MV-4-11 (cell line): ENCODE data around the gene TMEM11.
"Not testable (repeated sequence)": the region's sequence is repeated elsewhere in the genome, so short reads cannot be mapped to it uniquely, and the experiment has no call there.

Experiments used
- DNase-seq: peaks from one replicate; lab custom pipeline; 2025; lab: John Stamatoyannopoulos, UW

TMEM11 gene

GRCh38 chr17:21242026-21242697 lies 28.2 kb upstream of the TMEM11 start:
- no peak for DNase-seq

- DNase-seq: no peak
Measured at GRCh38 chr17:21241564-21241963, 27.6 kb upstream of the TMEM11 start.

DNA sequence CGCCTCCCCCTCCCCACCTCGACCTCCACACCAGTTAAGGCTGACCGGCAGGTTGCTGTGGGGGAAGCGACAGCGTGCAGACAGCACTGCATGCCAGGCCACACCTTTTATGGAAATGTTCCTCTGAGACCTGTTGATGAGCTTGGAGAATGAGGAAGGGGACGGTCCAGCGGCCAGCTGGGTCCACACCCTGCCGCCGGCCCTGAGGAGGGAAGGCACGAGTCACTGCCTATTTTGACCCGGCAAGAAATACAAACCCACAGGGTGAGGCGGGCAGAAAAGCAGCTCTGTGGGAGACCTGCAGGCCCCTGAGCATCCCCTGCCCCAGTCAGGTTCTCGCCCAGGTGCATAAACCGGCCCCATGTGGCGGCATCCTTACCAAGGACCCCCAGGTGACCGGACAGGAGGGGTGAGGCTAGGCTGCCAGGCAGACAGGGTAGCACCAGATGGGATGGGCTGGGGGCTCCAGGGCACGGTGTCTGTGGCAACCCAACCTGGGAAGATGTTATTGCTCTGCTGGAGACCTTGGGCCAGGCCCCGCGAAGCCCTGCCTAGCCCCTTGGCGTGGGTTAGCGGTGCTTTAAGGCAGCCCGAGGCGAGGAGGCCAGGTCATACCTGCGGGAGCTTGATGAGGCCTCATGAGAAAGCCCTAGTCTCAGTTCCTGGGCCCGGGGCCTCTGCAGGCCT lies 26.6 kb upstream of the TMEM11 start:
- no peak for DNase-seq

- DNase-seq: peak; percentile 52
Measured at GRCh38 chr17:21239680-21240368, 25.9 kb upstream of the TMEM11 start.

GRCh38 chr17:21235921-21236320 lies 22.0 kb upstream of the TMEM11 start:
- no peak for DNase-seq

- DNase-seq: no peak
Measured at GRCh38 chr17:21233581-21234347, 19.8 kb upstream of the TMEM11 start.

GRCh38 chr17:21232033-21232749 lies 18.2 kb upstream of the TMEM11 start:
- no peak for DNase-seq

DNA sequence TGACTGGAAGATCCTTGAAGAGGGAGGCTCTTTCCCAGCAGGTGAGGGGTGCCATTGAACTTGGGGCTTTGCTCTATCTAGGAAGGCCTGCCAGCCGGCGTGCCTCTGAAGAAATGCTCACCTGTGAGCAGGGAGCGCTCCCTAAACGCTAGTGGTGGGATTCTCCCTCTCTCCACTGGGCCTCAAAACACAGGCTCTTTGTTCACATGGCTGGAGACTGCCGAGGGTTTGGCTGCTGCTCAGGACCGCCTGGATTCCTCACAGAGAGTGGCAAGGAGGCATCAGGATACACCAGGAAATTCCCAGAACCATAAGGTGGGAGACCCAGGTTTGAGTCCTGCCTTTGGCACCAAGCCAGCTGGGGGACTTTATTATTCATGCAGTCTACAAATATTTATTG lies 17.6 kb upstream of the TMEM11 start:
- no peak for DNase-seq

GRCh38 chr17:21228845-21229244 lies 14.9 kb upstream of the TMEM11 start:
- no peak for DNase-seq

- no peak for DNase-seq
Measured at GRCh38 chr17:21228111-21228510, 14.2 kb upstream of the TMEM11 start.

- not testable (repeated sequence) for DNase-seq
Measured at GRCh38 chr17:21227277-21227676, 13.3 kb upstream of the TMEM11 start.

- DNase-seq: no peak
Measured at GRCh38 chr17:21223086-21223485, 9.1 kb upstream of the TMEM11 start.

- no peak for DNase-seq
Measured at GRCh38 chr17:21218831-21219380, 4.9 kb upstream of the TMEM11 start.

GRCh38 chr17:21218101-21218500 lies 4.1 kb upstream of the TMEM11 start:
- peak; percentile 38 for DNase-seq

DNA sequence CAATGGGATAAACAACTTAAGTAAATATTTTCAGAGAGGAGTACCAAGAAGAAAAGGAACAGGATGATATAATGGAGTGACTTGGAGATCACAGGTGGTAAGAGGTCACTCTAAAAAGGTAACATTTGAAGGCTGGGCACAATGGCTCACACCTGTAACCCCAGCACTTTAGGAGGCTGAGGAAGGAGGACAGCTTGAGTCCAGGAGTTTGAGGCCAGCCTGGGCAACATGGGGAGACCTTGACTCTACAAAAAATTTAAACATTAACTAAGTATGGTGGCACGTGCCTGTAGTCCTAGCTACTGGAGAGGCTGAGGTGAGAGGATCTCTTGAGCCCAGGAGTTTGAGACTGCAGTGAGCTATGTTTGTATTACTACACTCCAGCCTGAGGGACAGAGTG lies 3.4 kb upstream of the TMEM11 start:
- no peak for DNase-seq

GRCh38 chr17:21215935-21216334 lies 2.0 kb upstream of the TMEM11 start:
- peak; percentile 31 for DNase-seq

DNA sequence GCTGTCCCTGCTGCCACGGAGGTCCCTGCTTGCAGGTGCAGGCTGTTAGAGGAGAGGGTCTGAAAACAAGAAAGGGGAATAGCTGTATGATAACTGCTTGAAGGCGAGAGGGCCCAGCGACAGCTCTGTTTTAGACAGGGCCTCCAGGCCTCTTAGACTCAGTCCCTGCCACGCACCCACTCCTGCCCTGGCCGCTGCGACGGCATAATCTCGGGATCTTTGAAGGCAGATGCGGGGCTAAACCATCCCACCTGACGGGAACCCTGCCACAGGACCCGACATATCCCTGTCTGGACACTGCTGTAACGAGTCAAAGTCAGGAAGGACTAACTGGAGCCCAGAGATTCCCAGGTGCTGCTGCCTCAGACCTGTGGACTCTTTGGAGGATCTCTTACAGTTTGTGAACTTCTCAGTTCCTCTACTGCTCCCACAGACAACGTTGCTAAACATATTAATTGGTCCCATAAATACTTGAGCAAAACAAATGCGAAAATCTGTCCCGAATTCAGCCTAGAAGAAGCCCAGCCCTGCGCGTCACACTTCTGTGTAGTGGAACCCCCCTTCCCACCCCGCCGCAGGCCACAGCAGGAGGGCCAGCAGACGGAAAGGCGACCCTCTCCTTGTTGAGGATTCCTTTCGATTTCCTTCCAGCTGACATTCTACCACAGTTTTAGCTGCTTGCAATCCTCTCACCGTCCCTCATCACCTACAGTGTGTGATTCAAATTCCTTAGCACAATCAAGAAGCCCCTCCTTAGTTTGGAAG lies 998 bp upstream of the TMEM11 start:
- DNase-seq: peak; percentile 35

DNA sequence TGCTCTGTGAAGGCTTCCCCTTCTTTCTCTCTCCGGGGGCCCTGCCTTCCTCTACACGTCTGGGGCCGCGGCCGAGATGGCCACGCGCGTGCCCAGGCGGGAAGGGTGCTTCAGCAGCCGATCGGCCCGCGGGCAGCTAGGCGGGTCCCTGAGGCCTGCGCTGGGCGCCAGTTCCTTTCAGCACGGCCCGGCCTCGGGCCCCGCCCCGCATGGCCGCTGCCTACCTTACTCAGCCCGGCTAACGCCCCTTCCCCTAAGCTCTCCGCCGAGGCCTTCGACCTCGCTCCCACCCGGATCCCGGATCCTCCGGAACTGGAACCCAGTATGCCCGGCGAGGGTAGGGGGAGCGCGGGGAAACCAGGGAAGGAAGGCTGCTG lies 335 bp downstream of the TMEM11 start:
- DNase-seq: no peak

GRCh38 chr17:21212826-21213637 lies 929 bp downstream of the TMEM11 start:
- no peak for DNase-seq
